Measurements from ENCODE around the gene NUBP2. TPM values are rescaled to one million over a fixed set of nuclear protein-coding genes. Genes with fewer than 3 reads are reported as not detected.

The NUBP2 gene
- polyA plus RNA-seq, 3 donors, result 53.8 to 71.8 (median 59.2) TPM

- no peak overlapping the region for H3K27ac ChIP-seq (ENCODE audit: low read depth, low read length)
Measured at GRCh38 chr16:1778200-1779179, 4.3 kb upstream of the NUBP2 start.

GRCh38 chr16:1779234-1779701, 3.5 kb upstream of the NUBP2 start:
- 83 to 90% (median 89%) methylated on average over 8 of the region's 8 CpGs for WGBS, 3 donors

More at GRCh38 chr16:1778200-1779179, 4.3 kb upstream of the NUBP2 start:
- 83 to 87% (median 86%) methylated on average over 32 to 34 of the region's 34 CpGs for WGBS, 3 donors

GRCh38 chr16:1779741-1780676, 2.8 kb upstream of the NUBP2 start:
- 80 to 85% (median 83%) methylated on average over 27 of the region's 27 CpGs for WGBS, 3 donors
- no peak overlapping the region for H3K27ac ChIP-seq (ENCODE audit: low read depth, low read length)

More at GRCh38 chr16:1779234-1779701, 3.5 kb upstream of the NUBP2 start:
- no peak overlapping the region for H3K27ac ChIP-seq (ENCODE audit: low read depth, low read length)

GRCh38 chr16:1780677-1781072, 2.1 kb upstream of the NUBP2 start:
- no peak overlapping the region for H3K27ac ChIP-seq (ENCODE audit: low read depth, low read length)
- 76 to 89% (median 88%) methylated on average over 6 of the region's 6 CpGs for WGBS, 3 donors

- WGBS, 3 donors, result 55 to 71% (median 69%) methylated on average over 19 to 20 of the region's 20 CpGs
- H3K27ac ChIP-seq (ENCODE audit: low read depth, low read length), result no peak overlapping the region
Measured at GRCh38 chr16:1781254-1781653, 1.5 kb upstream of the NUBP2 start.

- WGBS, 3 donors, result 1% methylated on average over 55 to 70 of the region's 70 CpGs
- H3K27ac ChIP-seq (ENCODE audit: low read depth, low read length), result no peak overlapping the region
Measured at GRCh38 chr16:1781758-1782407, 877 bp upstream of the NUBP2 start.

GRCh38 chr16:1784977-1785845, 2.5 kb downstream of the NUBP2 start:
- WGBS, 3 donors, result 84 to 88% (median 85%) methylated on average over 26 of the region's 26 CpGs
- no peak overlapping the region for H3K27ac ChIP-seq (ENCODE audit: low read depth, low read length)

GRCh38 chr16:1785846-1786170, 3.0 kb downstream of the NUBP2 start:
- H3K27ac ChIP-seq (ENCODE audit: low read depth, low read length), result no peak overlapping the region
- 87 to 89% (median 88%) methylated on average over 14 of the region's 14 CpGs for WGBS, 3 donors

- WGBS, 3 donors, result 82 to 90% (median 88%) methylated on average over 45 to 51 of the region's 51 CpGs
- H3K27ac ChIP-seq (ENCODE audit: low read depth, low read length), result no peak overlapping the region
Measured at GRCh38 chr16:1786242-1787055, 3.7 kb downstream of the NUBP2 start.

- WGBS, 3 donors, result 85 to 91% (median 86%) methylated on average over 6 of the region's 6 CpGs
- no peak overlapping the region for H3K27ac ChIP-seq (ENCODE audit: low read depth, low read length)
Measured at GRCh38 chr16:1787056-1787321, 4.2 kb downstream of the NUBP2 start.

GRCh38 chr16:1787322-1788094, 4.7 kb downstream of the NUBP2 start:
- WGBS, 3 donors, result 92 to 95% (median 92%) methylated on average over 40 to 44 of the region's 44 CpGs
- H3K27ac ChIP-seq (ENCODE audit: low read depth, low read length), result no peak overlapping the region

- no peak overlapping the region for H3K27ac ChIP-seq (ENCODE audit: low read depth, low read length)
- WGBS, 3 donors, result 88 to 93% (median 90%) methylated on average over 38 of the region's 38 CpGs
Measured at GRCh38 chr16:1788095-1788707, 5.4 kb downstream of the NUBP2 start.

GRCh38 chr16:1788708-1789100, 5.9 kb downstream of the NUBP2 start:
- WGBS, 3 donors, result 62 to 75% (median 70%) methylated on average over 19 of the region's 19 CpGs
- H3K27ac ChIP-seq (ENCODE audit: low read depth, low read length), result no peak overlapping the region

- WGBS, 3 donors, result 79 to 89% (median 86%) methylated on average over 17 to 25 of the region's 25 CpGs
- no peak overlapping the region for H3K27ac ChIP-seq (ENCODE audit: low read depth, low read length)
Measured at GRCh38 chr16:1789643-1790045, 6.9 kb downstream of the NUBP2 start.

- 92 to 95% (median 94%) methylated on average over 13 to 15 of the region's 15 CpGs for WGBS, 3 donors
- no peak overlapping the region for H3K27ac ChIP-seq (ENCODE audit: low read depth, low read length)
Measured at GRCh38 chr16:1790261-1790610, 7.5 kb downstream of the NUBP2 start.
